HepG2 (cell line): Measurements from ENCODE around the gene DUSP16. TPM values are rescaled to one million over a fixed set of nuclear protein-coding genes. Genes with fewer than 3 reads are reported as not detected.

Experiments
- ELF4 ChIP-seq: sonication (generic); formaldehyde crosslinking; IDR thresholded peaks from 2 replicates; pipeline ENCODE4 v1.5.0; 2020; ENCODE audit warnings: missing genetic modification reagents, mild to moderate bottlenecking, moderate library complexity, borderline replicate concordance
- FOXK2 ChIP-seq: fragments of 450-650 bp; IDR thresholded peaks from 2 replicates; pipeline ENCODE4 v1.6.1; 2016
- MTA3 ChIP-seq: sonication (generic); formaldehyde crosslinking; IDR thresholded peaks from 2 replicates; pipeline ENCODE4 v1.4.0; 2020; ENCODE audit warnings: missing genetic modification reagents
- NRL ChIP-seq: sonication (generic); formaldehyde crosslinking; IDR thresholded peaks from 2 replicates; pipeline ENCODE4 v1.5.0; 2020; ENCODE audit warnings: missing genetic modification reagents, mild to moderate bottlenecking, moderate library complexity, borderline replicate concordance
- PRMT3 ChIP-seq: sonication (generic); formaldehyde crosslinking; IDR thresholded peaks from 2 replicates; pipeline ENCODE4 v1.8.1; 2022; ENCODE audit warnings: low read depth, mild to moderate bottlenecking, moderate library complexity, missing genetic modification reagents, borderline replicate concordance
- SKIL ChIP-seq: sonication (generic); formaldehyde crosslinking; IDR thresholded peaks from 2 replicates; pipeline ENCODE4 v1.8.0; 2022; ENCODE audit warnings: missing genetic modification reagents, mild to moderate bottlenecking, moderate library complexity, borderline replicate concordance
- TBL1XR1 ChIP-seq: fragments of 150-350 bp; IDR thresholded peaks from 2 replicates; pipeline ENCODE4 v1.6.1; 2014; ENCODE audit warnings: borderline replicate concordance, low read length; ENCODE audit not compliant: partially characterized antibody
- USF2 ChIP-seq, 2 experiments: sonication (generic) in 1 of 2; formaldehyde crosslinking in 1 of 2; IDR thresholded peaks; 2 replicates each; pipeline versions ENCODE4 v1.5.1 to v1.6.1; 2011 to 2020; ENCODE audit warnings: borderline replicate concordance in 1 of 2, low read depth in 1 of 2, low read length in 1 of 2, mild to moderate bottlenecking in 1 of 2, missing genetic modification reagents in 1 of 2, moderate library complexity in 1 of 2
- ZBTB34 ChIP-seq: sonication (generic); formaldehyde crosslinking; IDR thresholded peaks from 2 replicates; pipeline ENCODE4 v1.8.0; 2022; ENCODE audit warnings: mild to moderate bottlenecking, missing genetic modification reagents
- ZBTB44 ChIP-seq: sonication (generic); formaldehyde crosslinking; IDR thresholded peaks from 2 replicates; pipeline ENCODE4 v1.4.0; 2020; ENCODE audit warnings: missing genetic modification reagents
- ZNF672 ChIP-seq: sonication (generic); formaldehyde crosslinking; IDR thresholded peaks from 2 replicates; pipeline ENCODE4 v1.8.1; 2022; ENCODE audit warnings: missing genetic modification reagents
- ZNF710 ChIP-seq: sonication (generic); formaldehyde crosslinking; IDR thresholded peaks from 2 replicates; pipeline ENCODE4 v1.5.0; 2020; ENCODE audit warnings: mild to moderate bottlenecking, missing genetic modification reagents, borderline replicate concordance
- ZNF772 ChIP-seq: sonication (generic); formaldehyde crosslinking; IDR thresholded peaks from 2 replicates; pipeline ENCODE4 v1.5.0; 2020; ENCODE audit warnings: mild to moderate bottlenecking, missing genetic modification reagents
- ZNF891 ChIP-seq: sonication (generic); formaldehyde crosslinking; IDR thresholded peaks from 2 replicates; pipeline ENCODE4 v1.5.0; 2020; ENCODE audit warnings: mild to moderate bottlenecking, missing genetic modification reagents
- polyA plus RNA-seq, 8 experiments: library from polyadenylated mRNA; depleted of rRNA in 3 of 8; stranded (reverse) in 7 of 8; unstranded in 1 of 8; fragments of >200 nt; fragmentation: Illumina TruSeq in 4 of 8; extraction: Trizol in 4 of 8; gene quantifications; 2 replicates each; pipeline versions ENCODE4 v1.2.1 to v1.2.3, GENCODE V29; 2011 to 2016; ENCODE audit warnings: low read depth in 4 of 8, missing spikeins in 1 of 8, mixed read lengths in 1 of 8; ENCODE audit not compliant: insufficient read depth in 1 of 8
- total RNA-seq, 5 experiments: library from RNA; depleted of rRNA; stranded (reverse); fragments of >200 nt; fragmentation: Illumina TruSeq; extraction: Trizol; gene quantifications; 2 replicates each; pipeline ENCODE4 v1.2.3, GENCODE V29; 2016; ENCODE audit warnings: low read depth in 1 of 5
- TF ChIP-seq, protein P1 (sequence below): IDR thresholded peaks from 2 replicates; pipeline ENCODE4 v1.6.1; 2016; ENCODE audit warnings: missing compliant biosample characterization, missing genetic modification reagents, borderline replicate concordance

DUSP16 gene
- total and polyA plus RNA-seq, 2 of the 13 experiments (the other 11 are each of a cell fraction or from before 2014, with no cell fraction given), result 45.7 to 46.6 TPM

DNA sequence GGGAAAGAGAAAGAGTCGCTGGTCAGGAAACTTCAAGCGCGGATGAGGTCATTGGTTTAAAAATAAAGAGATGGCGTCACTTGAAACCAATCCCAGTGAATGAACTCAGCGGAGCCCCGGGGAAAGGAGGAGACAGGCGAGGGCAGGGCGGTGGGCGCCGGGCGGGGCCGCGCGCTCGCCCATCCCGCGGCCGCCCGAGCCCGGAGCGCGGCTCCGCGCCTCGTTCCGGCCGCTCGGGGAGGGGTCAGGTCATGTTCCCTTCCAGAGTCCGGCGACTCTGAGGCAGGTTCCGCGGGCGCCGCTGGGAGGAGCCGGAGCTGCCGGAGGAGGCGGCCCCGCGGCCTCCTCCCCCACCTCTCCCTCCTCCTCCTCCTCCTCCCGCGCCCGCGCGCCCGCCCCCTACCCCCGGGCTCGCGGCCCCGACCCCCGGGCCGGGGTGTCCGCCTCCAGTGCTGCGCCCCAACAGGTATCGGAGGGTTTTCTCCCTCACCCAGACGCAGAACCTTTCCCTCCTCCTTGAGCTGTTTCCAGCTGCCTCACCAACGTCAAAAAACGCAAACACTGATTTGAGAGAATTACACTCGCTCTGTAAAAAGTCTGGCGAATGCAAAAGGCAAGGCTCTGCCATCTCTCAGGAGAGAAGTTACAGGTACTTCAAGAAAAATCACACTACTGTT, at the start of gene DUSP16 (continued):
- TF ChIP-seq ZNF891 (CRISPR knock-in tag), result no peak
- no peak for TF ChIP-seq SKIL (CRISPR knock-in tag)
- TF ChIP-seq USF2 (IDR thresholded peaks at IDR 0.05; ENCODE audit: low read depth, low read length), result no peak
- TF ChIP-seq USF2 (CRISPR knock-in tag; IDR thresholded peaks at IDR 0.05; ENCODE audit: borderline replicate concordance), result no peak
- TF ChIP-seq PRMT3, result no peak
- no peak for TF ChIP-seq NRL (CRISPR knock-in tag)
- TF ChIP-seq ZBTB44 (CRISPR knock-in tag), result no peak
- no peak for TF ChIP-seq ZBTB34 (CRISPR knock-in tag)
- no peak for TF ChIP-seq FOXK2
- TF ChIP-seq MTA3 (CRISPR knock-in tag), result no peak
- TF ChIP-seq ZNF772 (CRISPR knock-in tag), result no peak
- TF ChIP-seq ELF4 (CRISPR knock-in tag), result 0 out of 2 replicates have a peak, but pooled peaks have one; percentile 34
- TF ChIP-seq, protein P1, sequence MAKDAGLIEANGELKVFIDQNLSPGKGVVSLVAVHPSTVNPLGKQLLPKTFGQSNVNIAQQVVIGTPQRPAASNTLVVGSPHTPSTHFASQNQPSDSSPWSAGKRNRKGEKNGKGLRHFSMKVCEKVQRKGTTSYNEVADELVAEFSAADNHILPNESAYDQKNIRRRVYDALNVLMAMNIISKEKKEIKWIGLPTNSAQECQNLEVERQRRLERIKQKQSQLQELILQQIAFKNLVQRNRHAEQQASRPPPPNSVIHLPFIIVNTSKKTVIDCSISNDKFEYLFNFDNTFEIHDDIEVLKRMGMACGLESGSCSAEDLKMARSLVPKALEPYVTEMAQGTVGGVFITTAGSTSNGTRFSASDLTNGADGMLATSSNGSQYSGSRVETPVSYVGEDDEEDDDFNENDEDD (CRISPR knock-in tag), result peak; percentile 34; the same call in 1 of the 2 replicates
- 0 out of 2 replicates have a peak, but pooled peaks have one; percentile 43 for TF ChIP-seq ZNF710
- TF ChIP-seq ZNF672 (CRISPR knock-in tag), result no peak
- TF ChIP-seq TBL1XR1, result no peak
